ENCODE results near the gene TAS1R1.

TAS1R1 gene

DNA sequence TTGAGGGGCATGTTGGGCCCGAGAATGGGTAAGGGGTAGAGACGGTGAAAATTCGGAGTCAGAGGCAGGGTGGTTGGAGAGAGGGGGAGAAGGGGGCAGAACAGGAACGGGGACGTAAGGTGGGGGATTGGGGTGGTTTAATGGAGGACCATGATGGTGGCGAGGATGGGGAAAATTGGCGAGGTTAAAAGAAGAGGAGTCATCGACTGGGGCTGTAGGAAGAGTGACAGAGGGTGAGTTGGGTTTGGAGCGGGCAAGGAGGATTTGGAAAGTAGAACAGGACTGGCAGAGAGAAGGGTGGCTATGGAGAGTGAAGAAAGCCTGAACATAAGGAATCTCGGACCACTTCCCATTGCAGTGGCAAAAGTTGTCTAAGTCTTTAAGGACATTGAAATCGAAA, 13.9 kb downstream of the TAS1R1 start:
- TF ChIP-seq, protein P1, sequence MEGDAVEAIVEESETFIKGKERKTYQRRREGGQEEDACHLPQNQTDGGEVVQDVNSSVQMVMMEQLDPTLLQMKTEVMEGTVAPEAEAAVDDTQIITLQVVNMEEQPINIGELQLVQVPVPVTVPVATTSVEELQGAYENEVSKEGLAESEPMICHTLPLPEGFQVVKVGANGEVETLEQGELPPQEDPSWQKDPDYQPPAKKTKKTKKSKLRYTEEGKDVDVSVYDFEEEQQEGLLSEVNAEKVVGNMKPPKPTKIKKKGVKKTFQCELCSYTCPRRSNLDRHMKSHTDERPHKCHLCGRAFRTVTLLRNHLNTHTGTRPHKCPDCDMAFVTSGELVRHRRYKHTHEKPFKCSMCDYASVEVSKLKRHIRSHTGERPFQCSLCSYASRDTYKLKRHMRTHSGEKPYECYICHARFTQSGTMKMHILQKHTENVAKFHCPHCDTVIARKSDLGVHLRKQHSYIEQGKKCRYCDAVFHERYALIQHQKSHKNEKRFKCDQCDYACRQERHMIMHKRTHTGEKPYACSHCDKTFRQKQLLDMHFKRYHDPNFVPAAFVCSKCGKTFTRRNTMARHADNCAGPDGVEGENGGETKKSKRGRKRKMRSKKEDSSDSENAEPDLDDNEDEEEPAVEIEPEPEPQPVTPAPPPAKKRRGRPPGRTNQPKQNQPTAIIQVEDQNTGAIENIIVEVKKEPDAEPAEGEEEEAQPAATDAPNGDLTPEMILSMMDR (IDR thresholded peaks at IDR 0.05; ENCODE audit: low read depth, low read length) = no peak

DNA sequence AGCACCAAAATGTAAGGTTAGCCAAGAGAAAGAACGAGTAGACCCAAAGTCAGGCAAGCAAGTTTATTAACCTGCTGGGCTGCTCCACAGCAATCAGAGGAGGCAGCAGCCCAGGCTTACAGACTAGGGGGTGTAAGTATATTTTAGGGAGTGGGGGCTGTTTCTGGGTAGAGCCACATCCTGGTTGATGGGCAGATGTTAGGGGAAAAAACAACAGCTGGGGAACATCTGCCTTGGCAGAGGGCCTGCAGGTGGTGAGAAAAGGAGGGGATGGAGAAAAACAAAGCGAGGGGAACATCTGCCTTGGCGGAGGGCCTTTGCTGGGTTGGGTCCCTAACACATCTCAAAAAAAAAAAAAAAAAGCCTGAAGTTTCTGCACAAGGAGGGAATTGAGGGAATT, 15.0 kb downstream of the TAS1R1 start:
- DNase-seq (ENCODE audit: low read depth in 2 of 2) = no peak
- H3K4me3 ChIP-seq (replicated peaks in 1 of 2; ENCODE audit: low read depth in 2 of 2, low read length in 2 of 2) = no peak overlapping the region
- TF ChIP-seq, protein P1 (IDR thresholded peaks at IDR 0.05; ENCODE audit: low read depth, low read length) = no peak

More for the DNA sequence above, 13.9 kb downstream of the TAS1R1 start:
- no peak overlapping the region for H3K4me3 ChIP-seq (replicated peaks in 1 of 2; ENCODE audit: low read depth in 2 of 2, low read length in 2 of 2)
- no peak for DNase-seq (ENCODE audit: low read depth in 2 of 2)

DNA sequence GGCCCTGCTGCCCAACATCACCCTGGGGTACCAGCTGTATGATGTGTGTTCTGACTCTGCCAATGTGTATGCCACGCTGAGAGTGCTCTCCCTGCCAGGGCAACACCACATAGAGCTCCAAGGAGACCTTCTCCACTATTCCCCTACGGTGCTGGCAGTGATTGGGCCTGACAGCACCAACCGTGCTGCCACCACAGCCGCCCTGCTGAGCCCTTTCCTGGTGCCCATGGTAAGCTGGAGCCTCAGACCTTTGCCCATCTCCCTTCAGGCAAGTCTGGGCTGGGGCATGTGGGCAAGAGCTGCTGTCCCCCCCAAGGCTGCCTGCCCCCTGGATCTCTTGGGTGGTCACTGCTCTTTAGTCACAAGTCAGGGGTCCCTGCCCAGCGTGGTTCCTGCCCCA, 15.9 kb downstream of the TAS1R1 start:
- no peak overlapping the region for H3K4me3 ChIP-seq (replicated peaks in 1 of 2; ENCODE audit: low read depth in 2 of 2, low read length in 2 of 2)
- no peak for DNase-seq (ENCODE audit: low read depth in 2 of 2)
- TF ChIP-seq, protein P1 (IDR thresholded peaks at IDR 0.05; ENCODE audit: low read depth, low read length) = no peak

DNA sequence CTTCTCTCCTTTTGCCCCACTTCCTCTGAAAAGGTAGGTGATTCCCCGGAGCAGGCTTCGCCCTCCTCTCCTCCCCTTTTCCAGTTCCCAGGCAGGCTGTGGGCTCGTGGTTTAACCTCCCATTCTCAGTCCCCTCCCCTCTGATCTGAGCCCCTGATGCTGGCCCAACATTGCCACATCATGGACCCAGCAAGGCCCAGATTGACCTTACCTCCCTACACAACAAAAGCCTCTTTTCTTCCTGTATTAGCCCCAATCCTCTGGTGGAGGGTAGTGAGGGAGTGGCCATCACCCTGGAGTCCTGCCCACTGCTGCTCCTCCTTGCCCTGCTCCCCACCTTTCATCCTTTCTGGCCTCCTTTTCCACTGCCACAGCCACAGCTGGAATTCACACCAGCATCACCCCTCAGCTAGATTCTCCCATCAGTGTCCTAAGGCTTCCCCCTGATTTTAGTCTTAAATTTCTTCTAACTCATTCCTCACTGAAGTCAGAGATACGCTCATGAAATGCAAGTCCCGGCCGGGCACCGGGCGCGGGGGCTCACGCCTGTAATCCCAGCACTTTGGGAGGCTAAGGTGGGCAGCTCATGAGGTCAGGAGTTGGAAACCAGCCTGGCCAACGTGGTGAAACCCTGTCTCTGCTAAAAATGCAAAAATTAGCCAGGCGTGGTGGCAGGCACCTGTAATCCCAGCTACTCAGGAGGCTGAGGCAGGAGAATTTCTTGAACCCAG, 17.7 kb downstream of the TAS1R1 start:
- DNase-seq (ENCODE audit: low read depth in 2 of 2) = no peak

DNA sequence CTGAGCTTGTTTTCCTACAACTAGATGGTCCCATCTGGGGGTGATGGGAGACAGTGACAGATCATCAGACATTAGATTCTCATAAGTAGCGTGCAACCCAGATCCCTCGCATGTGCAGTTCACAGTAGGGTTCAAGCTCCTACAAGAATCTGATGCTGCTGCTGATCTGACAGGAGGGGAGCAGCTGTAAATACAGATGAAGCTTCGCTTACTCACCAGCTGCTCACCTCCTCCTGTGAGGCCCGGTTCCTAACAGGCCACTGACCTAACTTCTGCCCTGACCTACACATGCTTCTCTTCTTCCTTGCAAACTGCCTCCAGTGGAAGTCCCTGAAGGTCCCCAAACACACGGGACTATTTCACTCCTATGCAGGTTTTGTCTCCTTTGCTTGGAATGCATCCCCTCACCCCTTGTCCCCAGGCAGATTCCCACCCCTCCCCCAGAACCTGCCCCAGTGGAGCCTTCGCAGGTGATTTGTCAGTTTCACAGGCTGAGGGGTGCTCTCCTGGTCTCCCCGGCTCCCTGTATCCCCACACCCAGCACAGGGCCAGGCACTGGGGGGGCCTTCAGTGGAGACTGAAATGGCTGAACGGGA, 19.0 kb downstream of the TAS1R1 start:
- TF ChIP-seq, protein P1 (IDR thresholded peaks at IDR 0.05; ENCODE audit: low read depth, low read length) = no peak
- H3K4me3 ChIP-seq (replicated peaks in 1 of 2; ENCODE audit: low read depth in 2 of 2, low read length in 2 of 2) = no peak overlapping the region
- no peak for DNase-seq (ENCODE audit: low read depth in 2 of 2)

More for the DNA sequence above, 17.7 kb downstream of the TAS1R1 start:
- H3K4me3 ChIP-seq (replicated peaks in 1 of 2; ENCODE audit: low read depth in 2 of 2, low read length in 2 of 2) = no peak overlapping the region
- TF ChIP-seq, protein P1 (IDR thresholded peaks at IDR 0.05; ENCODE audit: low read depth, low read length) = no peak

DNA sequence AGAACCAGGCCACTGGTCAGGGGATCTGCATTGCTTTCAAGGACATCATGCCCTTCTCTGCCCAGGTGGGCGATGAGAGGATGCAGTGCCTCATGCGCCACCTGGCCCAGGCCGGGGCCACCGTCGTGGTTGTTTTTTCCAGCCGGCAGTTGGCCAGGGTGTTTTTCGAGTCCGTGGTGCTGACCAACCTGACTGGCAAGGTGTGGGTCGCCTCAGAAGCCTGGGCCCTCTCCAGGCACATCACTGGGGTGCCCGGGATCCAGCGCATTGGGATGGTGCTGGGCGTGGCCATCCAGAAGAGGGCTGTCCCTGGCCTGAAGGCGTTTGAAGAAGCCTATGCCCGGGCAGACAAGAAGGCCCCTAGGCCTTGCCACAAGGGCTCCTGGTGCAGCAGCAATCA, 19.7 kb downstream of the TAS1R1 start:
- TF ChIP-seq, protein P1 (IDR thresholded peaks at IDR 0.05; ENCODE audit: low read depth, low read length) = no peak
- H3K4me3 ChIP-seq (replicated peaks in 1 of 2; ENCODE audit: low read depth in 2 of 2, low read length in 2 of 2) = no peak overlapping the region
- DNase-seq (ENCODE audit: low read depth in 2 of 2) = no peak

Measured in cardiac fibroblast (primary cell).